H9 (cell line): ENCODE data around the gene SPATA17. TPM values are rescaled to one million over a fixed set of nuclear protein-coding genes. Genes with fewer than 3 reads are reported as not detected.
A peak's percentile ranks its signal among the peaks of the same experiment; 100 is the strongest.

Experiments used
- DNase-seq: peaks from one replicate; pipeline ENCODE4 v3.0.0-alpha.2; 2017
- H2AFZ ChIP-seq: one replicate; pipeline ENCODE4 v1.6.1; 2013; ENCODE audit warnings: mild to moderate bottlenecking, low read length, control low read depth, moderate library complexity
- H2AK5ac ChIP-seq: 2 replicates; pipeline ENCODE4 v1.6.1; 2013; ENCODE audit warnings: low read length, control low read depth, mixed read lengths; ENCODE audit not compliant: insufficient read length
- H2BK120ac ChIP-seq: one replicate; pipeline ENCODE4 v1.6.1; 2013; ENCODE audit warnings: low read depth, mild to moderate bottlenecking, low read length, control low read depth, inconsistent platforms; ENCODE audit not compliant: poor library complexity, severe bottlenecking
- H2BK12ac ChIP-seq: 2 replicates; pipeline ENCODE4 v1.6.1; 2013; ENCODE audit warnings: low read length, control low read depth, mixed read lengths, low read depth; ENCODE audit not compliant: insufficient read length
- H2BK15ac ChIP-seq: 2 replicates; pipeline ENCODE4 v1.6.1; 2013; ENCODE audit warnings: low read depth, low read length, control low read depth
- H2BK20ac ChIP-seq: one replicate; pipeline ENCODE4 v1.6.1; 2013; ENCODE audit warnings: low read depth, mild to moderate bottlenecking, low read length, control low read depth, inconsistent platforms; ENCODE audit not compliant: poor library complexity, severe bottlenecking
- H2BK5ac ChIP-seq: 2 replicates; pipeline ENCODE4 v1.6.1; 2013; ENCODE audit warnings: low read length, control low read depth, mixed read lengths; ENCODE audit not compliant: insufficient read length
- H3K14ac ChIP-seq: 2 replicates; pipeline ENCODE4 v1.6.1; 2013; ENCODE audit warnings: low read length, control low read depth; ENCODE audit not compliant: insufficient read depth
- H3K18ac ChIP-seq: 2 replicates; pipeline ENCODE4 v1.6.1; 2013; ENCODE audit warnings: low read depth, mild to moderate bottlenecking, mixed read lengths, low read length, control low read depth; ENCODE audit not compliant: insufficient read length
- H3K23ac ChIP-seq: 2 replicates; pipeline ENCODE4 v1.6.1; 2013; ENCODE audit warnings: low read length, control low read depth, mixed read lengths, low read depth; ENCODE audit not compliant: insufficient read length
- H3K23me2 ChIP-seq: 2 replicates; pipeline ENCODE4 v1.6.1; 2013; ENCODE audit warnings: low read depth, mild to moderate bottlenecking, mixed read lengths, low read length, control low read depth; ENCODE audit not compliant: insufficient read length, poor library complexity, severe bottlenecking
- H3K27ac ChIP-seq: 2 replicates; pipeline ENCODE4 v1.5.1; 2013; ENCODE audit warnings: low read length, control low read depth, mixed read lengths, low read depth; ENCODE audit not compliant: insufficient read length
- H3K27me3 ChIP-seq: 2 replicates; pipeline ENCODE4 v1.6.1; 2013; ENCODE audit warnings: low read length, control low read depth, inconsistent platforms; ENCODE audit not compliant: insufficient read depth
- H3K4ac ChIP-seq: 2 replicates; pipeline ENCODE4 v1.6.1; 2013; ENCODE audit warnings: low read depth, mild to moderate bottlenecking, control low read depth, inconsistent platforms, low read length, moderate library complexity
- H3K4me1 ChIP-seq: 2 replicates; pipeline ENCODE4 v1.6.1; 2013; ENCODE audit warnings: low read length, control low read depth, inconsistent platforms; ENCODE audit not compliant: insufficient read depth
- H3K4me2 ChIP-seq: 2 replicates; pipeline ENCODE4 v1.6.1; 2013; ENCODE audit warnings: low read length, control low read depth, mixed read lengths; ENCODE audit not compliant: insufficient read length, insufficient read depth
- H3K56ac ChIP-seq: 2 replicates; pipeline ENCODE4 v1.6.1; 2013; ENCODE audit warnings: low read depth, mild to moderate bottlenecking, mixed read lengths, low read length, control low read depth; ENCODE audit not compliant: insufficient read length
- H3K79me1 ChIP-seq: 2 replicates; pipeline ENCODE4 v1.6.1; 2013; ENCODE audit warnings: low read depth, mild to moderate bottlenecking, moderate library complexity, low read length, control low read depth, inconsistent platforms; ENCODE audit not compliant: insufficient read depth, poor library complexity, severe bottlenecking
- H3K79me2 ChIP-seq: 2 replicates; pipeline ENCODE4 v1.6.1; 2013; ENCODE audit warnings: low read length, control low read depth, inconsistent platforms; ENCODE audit not compliant: insufficient read depth
- H3K9ac ChIP-seq: 2 replicates; pipeline ENCODE4 v1.6.1; 2013; ENCODE audit warnings: low read length, control low read depth, mixed read lengths; ENCODE audit not compliant: insufficient read length; ENCODE audit errors: extremely low read depth
- H3K9me3 ChIP-seq: one replicate; pipeline ENCODE4 v1.6.1; 2013; ENCODE audit warnings: low read depth, low read length, inconsistent platforms; ENCODE audit not compliant: control insufficient read depth
- H3T11ph ChIP-seq: one replicate; pipeline ENCODE4 v1.6.1; 2013; ENCODE audit warnings: mild to moderate bottlenecking, low read length, control low read depth, inconsistent platforms
- H4K20me1 ChIP-seq: one replicate; pipeline ENCODE4 v1.6.1; 2013; ENCODE audit not compliant: control insufficient read depth, insufficient read length, insufficient read depth
- H4K5ac ChIP-seq: 2 replicates; pipeline ENCODE4 v1.6.1; 2013; ENCODE audit warnings: low read depth, mild to moderate bottlenecking, mixed read lengths, low read length, control low read depth; ENCODE audit not compliant: insufficient read length
- H4K8ac ChIP-seq: replicated peaks from 2 replicates; pipeline ENCODE4 v1.6.1; 2013; ENCODE audit warnings: low read length, control low read depth, mixed read lengths, low read depth; ENCODE audit not compliant: insufficient read length
- H4K91ac ChIP-seq: 2 replicates; pipeline ENCODE4 v1.6.1; 2013; ENCODE audit warnings: low read depth, mild to moderate bottlenecking, moderate library complexity, mixed read lengths, low read length, control low read depth; ENCODE audit not compliant: insufficient read length
- H3K27ac Mint-ChIP-seq, 3 experiments: 2 replicates in 2 of 3; 3 replicates in 1 of 3; pipeline ENCODE4 v1.8.0; 2020 to 2021; ENCODE audit warnings: mixed read lengths in 3 of 3, mild to moderate bottlenecking in 1 of 3, moderate library complexity in 1 of 3
- H3K27me3 Mint-ChIP-seq: 2 replicates; pipeline ENCODE4 v1.8.0; 2021; ENCODE audit warnings: low read depth, mild to moderate bottlenecking, moderate library complexity, mixed read lengths
- H3K36me3 Mint-ChIP-seq, 3 experiments: 2 replicates in 2 of 3; 3 replicates in 1 of 3; pipeline ENCODE4 v1.8.0; 2020 to 2021; ENCODE audit warnings: low read depth in 3 of 3, mixed read lengths in 3 of 3; ENCODE audit not compliant: insufficient read depth in 1 of 3
- H3K4me1 Mint-ChIP-seq, 2 experiments: 2 replicates each; pipeline ENCODE4 v1.8.0; 2020; ENCODE audit warnings: mixed read lengths in 2 of 2
- H3K4me3 Mint-ChIP-seq, 2 experiments: 2 replicates in 1 of 2; 3 replicates in 1 of 2; pipeline ENCODE4 v1.8.0; 2020 to 2021; ENCODE audit warnings: mild to moderate bottlenecking in 2 of 2, mixed read lengths in 2 of 2, moderate library complexity in 1 of 2
- H3K9me3 Mint-ChIP-seq, 2 experiments: 2 replicates in 1 of 2; 3 replicates in 1 of 2; pipeline ENCODE4 v1.8.0; 2020; ENCODE audit warnings: mild to moderate bottlenecking in 2 of 2, mixed read lengths in 2 of 2, moderate library complexity in 1 of 2
- CTCF ChIP-seq: fragments of 200-600 bp; sonication (generic); conservative IDR thresholded peaks from 3 replicates; pipeline ENCODE4 v1.8.0; 2021; ENCODE audit warnings: antibody characterized with exemption, mild to moderate bottlenecking
- WGBS: extraction: QIAGEN DNeasy Blood & Tissue Kit; methylation state at CpG from one replicate; pipeline ENCODE4 v1.1.7; 2013; ENCODE audit warnings: missing lambda C conversion rate, low lambda C conversion rate, mixed read lengths; ENCODE audit not compliant: insufficient read length; ENCODE audit errors: extremely low coverage; 5-methylcytosine and 5-hydroxymethylcytosine counted together
- total RNA-seq: library from RNA; stranded (reverse); gene quantifications from 2 replicates; pipeline ENCODE4 v1.2.1, GENCODE V29; 2021

The SPATA17 gene
- total RNA-seq, 1 experiment from 2014 or later, result 0.44 TPM

GRCh38 chr1:217881607-217882332 is 250.6 kb downstream of the SPATA17 start:
- Histone ChIP-seq H3K9me3 (no peaks in the 10 kb centered on the region), H3K14ac (no peak overlapping the region), H3K56ac (no peak overlapping the region), H2BK120ac (no peak overlapping the region), H3K9ac (no peak overlapping the region), H4K5ac (no peak overlapping the region), H4K91ac (no peak overlapping the region), H3K23me2 (no peaks in the 10 kb centered on the region), H3K4me1 (no peaks in the 10 kb centered on the region), H2BK5ac (no peak overlapping the region), H3K4me2 (no peak overlapping the region), H3K27me3 (no peaks in the 10 kb centered on the region), H3K18ac (no peak overlapping the region), H2AK5ac (no peak overlapping the region), H2BK15ac (no peak overlapping the region), H3K79me2 (no peaks in the 10 kb centered on the region), H3K27ac (no peak overlapping the region), H3T11ph (no peak overlapping the region), H3K23ac (no peak overlapping the region), H4K20me1 (no peaks in the 10 kb centered on the region), H2AFZ (no peak overlapping the region), H3K4ac (no peak overlapping the region), H2BK20ac (no peak overlapping the region), H2BK12ac (no peak overlapping the region), H4K8ac (no peak overlapping the region), H3K79me1 (no peaks in the 10 kb centered on the region)
- peak; percentile 51; the same call in 2 of the 3 replicates for TF ChIP-seq CTCF
- Mint-ChIP-seq H3K27me3 (no peaks in the 10 kb centered on the region), H3K4me1 (no peaks in the 10 kb centered on the region), H3K4me3 (no peak overlapping the region), H3K9me3 (peaks cover 4 to 10% of the 10 kb centered on the region in 2 experiments; a peak in 4 of 5 replicates), H3K27ac (no peak overlapping the region), H3K36me3 (peaks cover 0 to 4% (median 2%) of the 10 kb centered on the region in 3 experiments; a peak in 1 of 7 replicates)
- DNase-seq, result no peak
- WGBS, result no CpG with 5 or more reads among the region's 5 CpGs
